ENCODE data around the gene SEPHS2.

DNA sequence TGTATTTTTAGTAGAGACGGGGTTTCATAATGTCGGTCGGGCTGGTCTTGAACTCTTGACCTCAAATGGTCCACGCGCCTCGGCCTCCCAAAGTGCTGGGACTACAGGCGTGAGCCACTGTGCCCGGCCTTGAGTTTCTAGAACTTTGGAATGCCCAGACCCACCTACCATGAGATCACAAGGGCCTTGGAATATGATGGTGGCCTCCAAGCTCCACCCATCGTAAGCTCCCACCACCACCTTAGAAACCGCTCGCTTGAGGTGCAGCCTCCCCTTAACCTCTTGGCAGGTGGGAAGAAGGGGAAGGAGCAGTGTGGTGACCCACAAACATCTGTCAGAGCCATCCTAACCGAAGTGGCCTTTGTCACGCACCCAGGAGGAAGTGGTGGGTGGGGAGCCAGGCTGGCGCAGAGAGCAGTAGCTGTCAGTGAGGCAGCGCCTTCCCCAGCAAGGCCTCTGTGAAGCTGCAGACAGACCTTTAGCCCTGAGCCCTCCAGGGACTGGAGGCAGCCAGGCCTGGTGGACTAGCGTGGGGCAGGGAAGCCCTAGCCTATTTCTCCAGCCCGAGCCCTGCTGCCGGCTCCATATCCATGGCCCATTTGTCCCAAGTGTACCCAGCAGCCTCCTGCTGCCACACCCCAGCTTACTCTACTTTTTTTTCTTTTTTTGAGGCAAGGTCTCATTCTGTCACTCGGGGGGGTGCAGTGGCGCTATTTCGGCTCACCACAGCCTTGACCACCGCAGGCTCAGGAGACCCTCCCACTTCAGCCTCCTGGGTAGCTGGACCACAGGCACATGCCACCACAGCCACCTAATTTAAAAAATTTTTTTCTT, 13.1 kb upstream of the SEPHS2 start:
- TF ChIP-seq, protein P1, sequence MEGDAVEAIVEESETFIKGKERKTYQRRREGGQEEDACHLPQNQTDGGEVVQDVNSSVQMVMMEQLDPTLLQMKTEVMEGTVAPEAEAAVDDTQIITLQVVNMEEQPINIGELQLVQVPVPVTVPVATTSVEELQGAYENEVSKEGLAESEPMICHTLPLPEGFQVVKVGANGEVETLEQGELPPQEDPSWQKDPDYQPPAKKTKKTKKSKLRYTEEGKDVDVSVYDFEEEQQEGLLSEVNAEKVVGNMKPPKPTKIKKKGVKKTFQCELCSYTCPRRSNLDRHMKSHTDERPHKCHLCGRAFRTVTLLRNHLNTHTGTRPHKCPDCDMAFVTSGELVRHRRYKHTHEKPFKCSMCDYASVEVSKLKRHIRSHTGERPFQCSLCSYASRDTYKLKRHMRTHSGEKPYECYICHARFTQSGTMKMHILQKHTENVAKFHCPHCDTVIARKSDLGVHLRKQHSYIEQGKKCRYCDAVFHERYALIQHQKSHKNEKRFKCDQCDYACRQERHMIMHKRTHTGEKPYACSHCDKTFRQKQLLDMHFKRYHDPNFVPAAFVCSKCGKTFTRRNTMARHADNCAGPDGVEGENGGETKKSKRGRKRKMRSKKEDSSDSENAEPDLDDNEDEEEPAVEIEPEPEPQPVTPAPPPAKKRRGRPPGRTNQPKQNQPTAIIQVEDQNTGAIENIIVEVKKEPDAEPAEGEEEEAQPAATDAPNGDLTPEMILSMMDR (IDR thresholded peaks at IDR 0.05), result no peak
- TF ChIP-seq POLR2AphosphoS5 (IDR thresholded peaks at IDR 0.05), result no peak
